Measurements from ENCODE around the gene LTBP1.

DNA sequence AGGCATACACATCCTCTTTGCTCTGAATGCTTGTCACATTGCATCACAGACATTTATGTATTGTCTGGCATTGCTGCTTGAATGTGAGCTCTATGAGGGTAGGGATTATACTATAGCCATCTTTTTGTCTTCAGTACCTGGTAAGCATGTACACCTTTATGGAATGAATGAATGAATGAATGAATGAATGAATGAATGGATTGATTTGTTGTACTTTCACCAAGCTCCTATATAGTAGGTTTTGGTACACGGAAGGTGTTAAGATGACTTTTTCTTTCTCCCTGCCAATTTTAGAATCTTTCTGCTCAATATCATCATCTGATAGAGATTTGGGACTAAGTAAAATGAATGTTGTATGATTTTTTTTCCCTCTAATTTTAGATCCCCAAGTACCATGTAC is 13.5 kb downstream of the LTBP1 start:
- TF ChIP-seq, protein P1, sequence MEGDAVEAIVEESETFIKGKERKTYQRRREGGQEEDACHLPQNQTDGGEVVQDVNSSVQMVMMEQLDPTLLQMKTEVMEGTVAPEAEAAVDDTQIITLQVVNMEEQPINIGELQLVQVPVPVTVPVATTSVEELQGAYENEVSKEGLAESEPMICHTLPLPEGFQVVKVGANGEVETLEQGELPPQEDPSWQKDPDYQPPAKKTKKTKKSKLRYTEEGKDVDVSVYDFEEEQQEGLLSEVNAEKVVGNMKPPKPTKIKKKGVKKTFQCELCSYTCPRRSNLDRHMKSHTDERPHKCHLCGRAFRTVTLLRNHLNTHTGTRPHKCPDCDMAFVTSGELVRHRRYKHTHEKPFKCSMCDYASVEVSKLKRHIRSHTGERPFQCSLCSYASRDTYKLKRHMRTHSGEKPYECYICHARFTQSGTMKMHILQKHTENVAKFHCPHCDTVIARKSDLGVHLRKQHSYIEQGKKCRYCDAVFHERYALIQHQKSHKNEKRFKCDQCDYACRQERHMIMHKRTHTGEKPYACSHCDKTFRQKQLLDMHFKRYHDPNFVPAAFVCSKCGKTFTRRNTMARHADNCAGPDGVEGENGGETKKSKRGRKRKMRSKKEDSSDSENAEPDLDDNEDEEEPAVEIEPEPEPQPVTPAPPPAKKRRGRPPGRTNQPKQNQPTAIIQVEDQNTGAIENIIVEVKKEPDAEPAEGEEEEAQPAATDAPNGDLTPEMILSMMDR (conservative IDR thresholded peaks at IDR 0.05; ENCODE audit: low read length), result no peak
- TF ChIP-seq EZH2phosphoT487 (IDR thresholded peaks at IDR 0.05; ENCODE audit: borderline replicate concordance, low read depth, low read length), result no peak
